Thyroid gland (tissue), 4 donors: ENCODE data around the gene TUBD1. TPM values are rescaled to one million over a fixed set of nuclear protein-coding genes. Genes with fewer than 3 reads are reported as not detected.

Experiments
- DNase-seq, 2 donors: peaks; one replicate each; pipeline ENCODE4 v3.0.0-alpha.2; 2019
- H3K27ac ChIP-seq, 3 donors: fragments of 200-600 bp; sonication (generic); 1 replicate in 2 of 3; 2 replicates in 1 of 3; pipeline ENCODE4 v1.5.1; 2016 to 2019; ENCODE audit warnings: mild to moderate bottlenecking in 1 of 3, moderate library complexity in 1 of 3
- H3K27me3 ChIP-seq: fragments of 200-600 bp; sonication (generic); one replicate; pipeline ENCODE4 v1.5.1; 2019
- H3K36me3 ChIP-seq, 2 donors: fragments of 200-600 bp; sonication (generic); one replicate each; pipeline ENCODE4 v1.5.1; 2016 to 2019
- H3K4me1 ChIP-seq, 2 donors: fragments of 200-600 bp; sonication (generic); one replicate each; pipeline ENCODE4 v1.5.1; 2017 to 2019
- H3K4me3 ChIP-seq, 3 donors: fragments of 200-600 bp; sonication (generic); replicated peaks in 1 of 3; 1 replicate in 2 of 3; 2 replicates in 1 of 3; pipeline ENCODE4 v1.5.1; 2016; ENCODE audit warnings: mild to moderate bottlenecking in 1 of 3
- H3K9me3 ChIP-seq: fragments of 200-600 bp; sonication (generic); one replicate; pipeline ENCODE4 v1.5.1; 2017
- POLR2A ChIP-seq, 2 donors: fragments of 450-650 bp; IDR thresholded peaks; one replicate each; pipeline ENCODE4 v1.6.1; 2017; ENCODE audit warnings: antibody characterized with exemption in 2 of 2, mild to moderate bottlenecking in 2 of 2, moderate library complexity in 1 of 2
- WGBS, 2 donors: methylation state at CpG; one replicate each; pipeline ENCODE4 v1.1.5; 2017; 5-methylcytosine and 5-hydroxymethylcytosine counted together
- intact Hi-C: fragments of 100-400 bp; cut with DNase I; formaldehyde crosslinking; loops from one replicate; pipeline ENCODE4 v1.15.1; 2023
- total RNA-seq, 4 donors: library from RNA; depleted of rRNA; stranded (reverse); fragments of >200 nt; gene quantifications; one replicate each; pipeline ENCODE4 v1.2.3, GENCODE V29; 2016
- TF ChIP-seq, protein P1 (sequence below), 6 experiments: fragments of 200-600 bp in 3 of 6; fragments of 450-650 bp in 3 of 6; sonication (generic) in 3 of 6; IDR thresholded peaks; one replicate each; pipeline ENCODE4 v1.5.1; 2016 to 2019; ENCODE audit warnings: antibody characterized with exemption in 6 of 6, mild to moderate bottlenecking in 2 of 6, inconsistent platforms in 1 of 6, moderate library complexity in 1 of 6

Gene TUBD1
- total RNA-seq, 4 donors from 2014 or later = 11.2 to 28.4 (median 17.9) TPM

DNA sequence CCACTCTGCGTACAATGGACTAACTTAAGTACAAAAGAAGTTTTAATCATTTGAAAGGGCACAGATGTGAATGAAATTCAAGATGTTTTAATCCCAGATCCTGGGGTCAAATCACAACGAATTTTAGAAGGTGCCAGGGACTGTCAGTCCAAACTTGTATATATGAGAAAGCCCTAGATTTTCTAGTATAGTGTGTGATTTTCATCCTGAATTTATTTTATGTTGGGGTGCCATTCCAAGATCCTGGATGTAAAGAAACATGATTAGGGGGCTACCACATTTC is 64.3 kb downstream of the TUBD1 start:
- intact Hi-C loops = no loop called here

DNA sequence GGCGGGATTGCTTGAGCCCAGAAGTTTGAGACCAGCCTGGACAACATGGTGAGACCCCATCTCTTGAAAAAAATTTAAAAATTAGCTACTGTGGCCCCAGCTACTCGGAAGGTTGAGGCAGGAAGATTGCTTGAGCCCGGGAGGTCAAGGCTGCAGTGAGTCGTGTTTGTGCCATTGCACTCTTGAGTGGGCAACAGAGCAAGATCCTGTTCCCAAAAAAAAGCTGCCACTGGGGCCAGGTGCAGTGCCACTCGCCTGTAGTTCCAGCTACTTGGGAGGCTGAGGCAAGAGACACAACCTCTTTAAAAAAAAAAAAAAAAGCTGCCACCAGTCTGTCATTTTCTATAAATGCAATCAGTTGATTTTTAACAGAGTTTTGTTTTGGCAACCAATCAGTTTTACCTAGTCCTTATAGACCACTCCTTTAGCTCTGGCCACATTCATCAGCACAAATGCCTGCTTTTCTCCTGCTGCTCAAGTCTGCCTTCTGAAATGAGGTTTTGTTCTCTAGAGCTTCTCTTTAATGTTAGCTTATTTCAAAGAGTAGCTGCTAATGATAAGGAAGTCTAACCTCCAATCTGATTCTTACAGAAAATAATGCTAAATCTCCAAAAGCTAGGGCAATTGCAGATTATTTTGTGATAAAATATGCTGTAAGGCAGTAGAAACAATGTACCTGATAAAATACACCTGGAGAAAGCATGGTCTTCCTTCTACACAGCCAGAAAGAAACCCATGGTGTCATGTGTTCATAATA is 64.8 kb downstream of the TUBD1 start:
- Histone ChIP-seq H3K4me3 (no peak overlapping the region), H3K36me3 (no peaks in the 10 kb centered on the region), H3K27ac (peak overlapping the region in 2 of 3 donors; percentile 42 to 59), H3K4me1 (peaks cover 10 to 28% of the 10 kb centered on the region in 2 donors), H3K27me3 (no peaks in the 10 kb centered on the region), H3K9me3 (no peaks in the 10 kb centered on the region)
- no peak for TF ChIP-seq POLR2A (IDR thresholded peaks at IDR 0.05)
- TF ChIP-seq, protein P1, sequence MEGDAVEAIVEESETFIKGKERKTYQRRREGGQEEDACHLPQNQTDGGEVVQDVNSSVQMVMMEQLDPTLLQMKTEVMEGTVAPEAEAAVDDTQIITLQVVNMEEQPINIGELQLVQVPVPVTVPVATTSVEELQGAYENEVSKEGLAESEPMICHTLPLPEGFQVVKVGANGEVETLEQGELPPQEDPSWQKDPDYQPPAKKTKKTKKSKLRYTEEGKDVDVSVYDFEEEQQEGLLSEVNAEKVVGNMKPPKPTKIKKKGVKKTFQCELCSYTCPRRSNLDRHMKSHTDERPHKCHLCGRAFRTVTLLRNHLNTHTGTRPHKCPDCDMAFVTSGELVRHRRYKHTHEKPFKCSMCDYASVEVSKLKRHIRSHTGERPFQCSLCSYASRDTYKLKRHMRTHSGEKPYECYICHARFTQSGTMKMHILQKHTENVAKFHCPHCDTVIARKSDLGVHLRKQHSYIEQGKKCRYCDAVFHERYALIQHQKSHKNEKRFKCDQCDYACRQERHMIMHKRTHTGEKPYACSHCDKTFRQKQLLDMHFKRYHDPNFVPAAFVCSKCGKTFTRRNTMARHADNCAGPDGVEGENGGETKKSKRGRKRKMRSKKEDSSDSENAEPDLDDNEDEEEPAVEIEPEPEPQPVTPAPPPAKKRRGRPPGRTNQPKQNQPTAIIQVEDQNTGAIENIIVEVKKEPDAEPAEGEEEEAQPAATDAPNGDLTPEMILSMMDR (IDR thresholded peaks at IDR 0.05) = no peak
- intact Hi-C loops = no loop called here
- no peak for DNase-seq
- 59 to 71% methylated on average over 5 of the region's 5 CpGs for WGBS, 2 donors

More for the DNA sequence above, 64.3 kb downstream of the TUBD1 start:
- H3K4me3 ChIP-seq = no peak overlapping the region
- WGBS, 2 donors = 78 to 89% methylated on average over 2 of the region's 2 CpGs
- no peaks in the 10 kb centered on the region for H3K9me3 ChIP-seq
- H3K27ac ChIP-seq = peak overlapping the region in 2 of 3 donors; percentile 42 to 59
- H3K4me1 ChIP-seq = peaks cover 10 to 28% of the 10 kb centered on the region in 2 donors
- no peak for DNase-seq
- H3K27me3 ChIP-seq = no peaks in the 10 kb centered on the region
- no peak for TF ChIP-seq POLR2A (IDR thresholded peaks at IDR 0.05)
- TF ChIP-seq, protein P1 (IDR thresholded peaks at IDR 0.05) = no peak
- H3K36me3 ChIP-seq = no peaks in the 10 kb centered on the region

DNA sequence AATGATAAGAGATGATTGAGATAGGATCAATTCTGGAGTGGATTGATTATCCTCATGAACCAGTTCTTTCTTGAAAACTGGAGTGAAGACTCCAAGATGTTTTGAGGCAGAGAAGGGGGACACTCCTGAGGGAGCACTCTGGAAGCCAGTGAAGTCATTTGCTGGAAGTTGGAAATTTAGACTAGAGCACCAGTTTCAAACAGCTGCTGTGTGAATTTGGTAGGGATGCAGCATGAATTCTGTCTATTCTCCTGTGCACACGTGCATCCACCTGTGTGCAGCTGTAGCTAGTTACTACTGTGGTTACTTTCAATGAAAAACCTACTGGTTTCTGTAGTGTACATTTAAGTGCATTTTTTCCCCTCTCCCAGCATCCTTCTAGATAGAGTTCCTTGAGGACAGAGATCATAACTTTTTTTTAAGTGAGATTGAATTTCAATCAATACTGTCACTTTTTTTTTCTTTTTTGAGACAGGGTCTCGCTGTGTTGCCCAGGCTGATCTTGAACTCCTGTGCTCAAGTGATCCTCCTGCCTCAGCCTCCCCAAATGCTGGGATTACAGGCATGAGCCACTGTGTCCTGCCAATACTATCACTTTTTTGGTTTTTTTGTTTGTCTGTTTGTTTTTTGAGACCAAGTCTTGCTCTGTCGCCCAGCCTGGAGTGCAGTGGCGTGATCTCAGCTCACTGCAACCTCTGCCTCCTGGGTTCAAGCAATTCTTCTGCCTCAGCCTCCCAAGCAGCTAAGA is 65.9 kb downstream of the TUBD1 start:
- Histone ChIP-seq H3K36me3 (no peaks in the 10 kb centered on the region), H3K4me1 (peaks cover 10 to 28% of the 10 kb centered on the region in 2 donors), H3K4me3 (no peak overlapping the region), H3K27ac (peak overlapping the region in 2 of 3 donors; percentile 25 to 32), H3K27me3 (no peaks in the 10 kb centered on the region), H3K9me3 (no peaks in the 10 kb centered on the region)
- 90 to 94% methylated on average over 4 of the region's 4 CpGs for WGBS, 2 donors
- TF ChIP-seq, protein P1 (IDR thresholded peaks at IDR 0.05) = no peak
- no peak for TF ChIP-seq POLR2A (IDR thresholded peaks at IDR 0.05)
- DNase-seq = no peak
- intact Hi-C loops = no loop called here

DNA sequence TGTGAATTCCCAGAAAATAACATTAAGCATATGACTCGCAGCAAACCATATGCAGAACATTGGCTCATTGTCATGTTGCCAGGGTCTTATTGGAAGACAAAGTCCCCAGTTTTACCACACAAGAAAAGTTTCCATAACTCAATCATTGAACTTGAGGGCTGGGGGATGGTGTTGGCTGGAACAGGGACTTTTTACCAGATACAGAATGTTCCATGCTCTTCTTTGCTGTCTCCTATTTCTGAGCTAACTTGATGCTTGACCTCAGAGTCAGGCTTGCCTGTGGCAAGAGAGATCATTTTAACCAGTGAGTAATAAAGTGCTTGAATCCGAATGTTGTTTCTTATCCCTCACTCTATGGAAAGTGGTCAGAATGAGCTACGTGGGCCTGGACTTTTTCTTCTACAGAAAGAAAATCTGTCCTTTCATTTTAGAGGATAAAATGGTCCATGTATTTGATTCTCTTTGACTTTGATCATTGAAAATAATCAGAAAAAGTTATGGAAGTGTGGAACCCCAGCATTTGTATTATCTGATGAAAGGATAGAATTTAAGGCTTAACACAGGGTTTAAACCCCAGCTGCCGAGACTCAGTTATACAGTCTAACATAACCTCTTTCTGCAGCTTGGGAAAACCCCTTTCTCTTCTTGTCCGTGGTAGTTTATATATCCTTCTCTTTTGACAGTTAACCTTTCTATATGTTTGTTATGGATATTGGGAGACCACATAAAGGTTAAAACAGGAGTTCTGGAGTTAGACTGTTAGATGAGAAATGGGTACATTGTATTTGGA is 67.0 kb downstream of the TUBD1 start:
- Histone ChIP-seq H3K9me3 (no peaks in the 10 kb centered on the region), H3K27me3 (no peaks in the 10 kb centered on the region), H3K36me3 (no peaks in the 10 kb centered on the region), H3K27ac (peak overlapping the region; percentile 15 to 32 (median 25)), H3K4me1 (peaks cover 10 to 28% of the 10 kb centered on the region in 2 donors), H3K4me3 (no peak overlapping the region)
- WGBS, 2 donors = 77 to 78% methylated on average over 5 of the region's 5 CpGs
- intact Hi-C loops = no loop called here
- no peak for DNase-seq
- TF ChIP-seq, protein P1 (IDR thresholded peaks at IDR 0.05) = no peak
- no peak for TF ChIP-seq POLR2A (IDR thresholded peaks at IDR 0.05)
